K562 (cell line): ENCODE measurements around the gene MAP3K12. TPM values are rescaled to one million over a fixed set of nuclear protein-coding genes. Genes with fewer than 3 reads are reported as not detected.
A peak's percentile ranks its signal among the peaks of the same experiment; 100 is the strongest.

Experiments
- ARID1B ChIP-seq: fragments of 450-650 bp; IDR thresholded peaks from 2 replicates; pipeline ENCODE4 v1.6.1; 2016; ENCODE audit warnings: antibody characterized with exemption, mild to moderate bottlenecking, inconsistent platforms
- ATF1 ChIP-seq, 2 experiments: fragments of 450-650 bp in 1 of 2; IDR thresholded peaks; 2 replicates each; pipeline ENCODE4 v1.6.1; 2016; ENCODE audit warnings: missing compliant biosample characterization in 1 of 2, missing genetic modification characterization in 1 of 2
- ATF3 ChIP-seq, 2 experiments: fragments of 450-650 bp in 1 of 2; sonication (generic) in 1 of 2; formaldehyde crosslinking in 1 of 2; IDR thresholded peaks in 1 of 2; conservative IDR thresholded peaks in 1 of 2; 2 replicates each; pipeline versions ENCODE4 v1.6.1 to v1.8.1; 2016 to 2023; ENCODE audit warnings: mild to moderate bottlenecking in 2 of 2, moderate library complexity in 2 of 2, inconsistent platforms in 1 of 2, missing genetic modification reagents in 1 of 2
- CBX5 ChIP-seq: IDR thresholded peaks from 2 replicates; pipeline ENCODE4 v1.6.1; 2014; ENCODE audit warnings: low read depth, borderline replicate concordance
- HLTF ChIP-seq: fragments of 450-650 bp; IDR thresholded peaks from 2 replicates; pipeline ENCODE4 v1.6.1; 2016
- KLF1 ChIP-seq: fragments of 450-650 bp; IDR thresholded peaks from 2 replicates; pipeline ENCODE4 v1.6.1; 2016; ENCODE audit warnings: missing genetic modification characterization, missing compliant biosample characterization
- MAZ ChIP-seq, 2 experiments: fragments of 450-650 bp in 1 of 2; sonication (generic) in 1 of 2; formaldehyde crosslinking; IDR thresholded peaks in 1 of 2; conservative IDR thresholded peaks in 1 of 2; 2 replicates each; pipeline versions ENCODE4 v1.4.0 to v1.5.0; 2020; ENCODE audit warnings: mild to moderate bottlenecking in 1 of 2, missing genetic modification reagents in 1 of 2
- MYC ChIP-seq, 2 experiments: fragments of 250-450 bp in 1 of 2; sonication (Bioruptor Pico) in 1 of 2; IDR thresholded peaks; 2 replicates each; pipeline versions ENCODE4 v1.5.1 to v1.6.1; 2012 to 2021; ENCODE audit warnings: low read depth in 2 of 2, borderline replicate concordance in 1 of 2, improper control_type of control experiment in 1 of 2, low read length in 1 of 2, mild to moderate bottlenecking in 1 of 2, moderate library complexity in 1 of 2
- NBN ChIP-seq: fragments of 450-650 bp; IDR thresholded peaks from 2 replicates; pipeline ENCODE4 v1.6.1; 2016; ENCODE audit warnings: low read depth, mild to moderate bottlenecking
- NCOA2 ChIP-seq, 2 experiments: fragments of 450-650 bp; IDR thresholded peaks; 2 replicates each; pipeline ENCODE4 v1.6.1; 2018; ENCODE audit warnings: mild to moderate bottlenecking in 2 of 2, moderate library complexity in 1 of 2; ENCODE audit not compliant: partially characterized antibody in 2 of 2
- NFYB ChIP-seq: IDR thresholded peaks from 2 replicates; pipeline ENCODE4 v1.6.1; 2011; ENCODE audit warnings: mild to moderate bottlenecking, moderate library complexity; ENCODE audit not compliant: insufficient read length; ENCODE audit errors: extremely low read depth
- NR4A1 ChIP-seq, 2 experiments: fragments of 250-450 bp in 1 of 2; fragments of 450-650 bp in 1 of 2; sonication (Bioruptor Pico) in 1 of 2; IDR thresholded peaks; 2 replicates each; pipeline versions ENCODE4 v1.4.0 to v1.6.1; 2016 to 2020; ENCODE audit warnings: mild to moderate bottlenecking in 2 of 2, missing compliant biosample characterization in 1 of 2, missing genetic modification characterization in 1 of 2, moderate library complexity in 1 of 2
- PHF21A ChIP-seq: fragments of 450-650 bp; IDR thresholded peaks from 2 replicates; pipeline ENCODE4 v1.6.1; 2017; ENCODE audit warnings: low read depth, borderline replicate concordance
- PPARD ChIP-seq: fragments of 250-450 bp; sonication (Bioruptor Pico); IDR thresholded peaks from 2 replicates; pipeline ENCODE4 v1.8.0; 2022; ENCODE audit warnings: inconsistent platforms, mild to moderate bottlenecking, moderate library complexity
- PTRF ChIP-seq: fragments of 450-650 bp; IDR thresholded peaks from 2 replicates; pipeline ENCODE4 v1.6.1; 2016; ENCODE audit warnings: mild to moderate bottlenecking, missing genetic modification characterization, missing compliant biosample characterization
- RBFOX2 ChIP-seq: fragments of 200-400 bp; formaldehyde crosslinking; IDR thresholded peaks from 2 replicates; pipeline ENCODE4 v1.6.1; 2017; ENCODE audit warnings: low read depth, mild to moderate bottlenecking, low read length, moderate library complexity
- SNAPC5 ChIP-seq: fragments of 250-450 bp; sonication (Bioruptor Pico); IDR thresholded peaks from 2 replicates; pipeline ENCODE4 v1.8.0; 2021; ENCODE audit warnings: moderate library complexity, mild to moderate bottlenecking, inconsistent platforms
- SRF ChIP-seq, 2 experiments: fragments of 250-450, 450-650 bp in 1 of 2; sonication (Bioruptor Pico) in 1 of 2; sonication (generic) in 1 of 2; formaldehyde crosslinking; IDR thresholded peaks; 2 replicates each; pipeline versions ENCODE4 v1.5.0 to v1.5.1; 2020 to 2022; ENCODE audit warnings: mild to moderate bottlenecking in 1 of 2, missing genetic modification reagents in 1 of 2
- TARDBP ChIP-seq: fragments of 450-650 bp; IDR thresholded peaks from 2 replicates; pipeline ENCODE4 v1.6.1; 2016
- ZBTB33 ChIP-seq: sonication (generic); formaldehyde crosslinking; IDR thresholded peaks from 2 replicates; pipeline ENCODE4 v1.8.1; 2023; ENCODE audit warnings: mild to moderate bottlenecking, missing genetic modification reagents
- ZBTB8A ChIP-seq: fragments of 450-650 bp; IDR thresholded peaks from 2 replicates; pipeline ENCODE4 v1.6.1; 2018; ENCODE audit warnings: mild to moderate bottlenecking, moderate library complexity; ENCODE audit not compliant: partially characterized antibody
- ZKSCAN8 ChIP-seq: fragments of 200-800 bp; sonication (Bioruptor generic); IDR thresholded peaks from 2 replicates; pipeline ENCODE4 v1.6.1; 2016; ENCODE audit warnings: missing genetic modification characterization, missing compliant biosample characterization
- ZNF274 ChIP-seq: IDR thresholded peaks from 2 replicates; pipeline ENCODE4 v1.6.1; 2011; ENCODE audit warnings: low read depth, mild to moderate bottlenecking, low read length, moderate library complexity, borderline replicate concordance
- ZNF3 ChIP-seq: fragments of 250-450 bp; sonication (Bioruptor Pico); IDR thresholded peaks from 2 replicates; pipeline ENCODE4 v1.5.0; 2021; ENCODE audit warnings: mild to moderate bottlenecking, moderate library complexity
- ZNF445 ChIP-seq: fragments of 250-450 bp; sonication (Bioruptor Pico); IDR thresholded peaks from 2 replicates; pipeline ENCODE4 v1.4.0; 2020; ENCODE audit warnings: low read depth, mild to moderate bottlenecking, moderate library complexity
- ZNF764 ChIP-seq: fragments of 250-450 bp; sonication (Bioruptor Pico); IDR thresholded peaks from 2 replicates; pipeline ENCODE4 v1.4.0; 2020; ENCODE audit warnings: low read depth, mild to moderate bottlenecking, moderate library complexity
- ZNF77 ChIP-seq: fragments of 250-450 bp; sonication (Bioruptor Pico); IDR thresholded peaks from 2 replicates; pipeline ENCODE4 v1.5.0; 2020
- polyA plus RNA-seq, 8 experiments: library from polyadenylated mRNA; depleted of rRNA in 4 of 8; stranded (reverse) in 5 of 8; unstranded in 3 of 8; fragments of >200 nt; fragmentation: Nextera tagmentation in 2 of 8; fragmentation: Illumina TruSeq in 1 of 8; extraction: Ambion mirVana in 2 of 8; extraction: Trizol in 1 of 8; gene quantifications; 2 replicates each; pipeline versions ENCODE4 v1.2.1 to v1.2.3, GENCODE V29; 2011 to 2014; ENCODE audit warnings: inconsistent platforms in 1 of 8, missing spikeins in 1 of 8
- total RNA-seq, 7 experiments: library from RNA; depleted of rRNA in 6 of 7; stranded (reverse); fragments of >200 nt in 6 of 7; fragmentation: Illumina TruSeq in 2 of 7; extraction: Trizol in 2 of 7; gene quantifications; 2 replicates each; pipeline versions ENCODE4 v1.2.1 to v1.2.3, GENCODE V29; 2011 to 2021; ENCODE audit warnings: low replicate concordance in 1 of 7

Gene MAP3K12
- total and polyA plus RNA-seq, 9 of the 15 experiments (the other 6 are each of a cell fraction or from before 2014, with no cell fraction given): 0.10 to 2.4 (median 1.6) TPM

- TF ChIP-seq ATF3 (IDR thresholded peaks at IDR 0.05) (peak; percentile 79), ATF3 (CRISPR knock-in tag; conservative IDR thresholded peaks at IDR 0.05) (peak; percentile 88), CBX5 (0 out of 2 replicates have a peak, but pooled peaks have one; percentile 34), ZBTB33 (CRISPR knock-in tag) (peak; percentile 68), NBN (peak; percentile 93), ZNF3 (CRISPR knock-in tag) (no peak), NR4A1 (CRISPR knock-in tag; IDR thresholded peaks at IDR 0.05) (no peak), NR4A1 (tag; IDR thresholded peaks at IDR 0.05) (no peak), RBFOX2 (peak; percentile 91), NFYB (no peak), MAZ (CRISPR knock-in tag; conservative IDR thresholded peaks at IDR 0.05 in 1 of 2, IDR thresholded peaks at IDR 0.05 in 1 of 2) (peak; percentile 87 to 93), ZNF274 (no peak), NCOA2 (IDR thresholded peaks at IDR 0.05; ENCODE audit: partially characterized antibody in 2 of 2) (no peak), PTRF (tag) (no peak), ZBTB8A (no peak), KLF1 (tag) (no peak), ZNF445 (no peak), SRF (CRISPR knock-in tag; IDR thresholded peaks at IDR 0.05) (no peak; a peak in 2 of 4 replicates), HLTF (peak; percentile 93), PPARD (CRISPR knock-in tag) (no peak), MYC (IDR thresholded peaks at IDR 0.05; ENCODE audit: low read depth, low read length) (peak; percentile 79), MYC (CRISPR knock-in tag; IDR thresholded peaks at IDR 0.05; ENCODE audit: borderline replicate concordance, low read depth) (no peak), ZNF764 (CRISPR knock-in tag) (no peak), ZKSCAN8 (no peak), ATF1 (CRISPR knock-in tag; IDR thresholded peaks at IDR 0.05) (peak; percentile 83), ATF1 (tag; IDR thresholded peaks at IDR 0.05) (peak; percentile 96), ZNF77 (no peak), PHF21A (no peak), ARID1B (peak; percentile 57), TARDBP (peak; percentile 65; the same call in 1 of the 2 replicates), SNAPC5 (CRISPR knock-in tag) (no peak)
Measured at GRCh38 chr12:53451661-53452158, 47.5 kb downstream of the MAP3K12 start, which contains the start of gene PCBP2 (continued).
